LNCAP (cell line): ENCODE results near the gene RIPPLY1.

Experiments
- CTCF ChIP-seq: fragments of 450-650 bp; IDR thresholded peaks from 2 replicates; pipeline ENCODE4 v1.5.1; 2017; ENCODE audit warnings: mild to moderate bottlenecking

RIPPLY1 gene

GRCh38 chrX:106928227-106928626 lies 25.1 kb upstream of the RIPPLY1 start:
- no peak for TF ChIP-seq CTCF

GRCh38 chrX:106927700-106928099 lies 24.6 kb upstream of the RIPPLY1 start:
- TF ChIP-seq CTCF, result no peak

- TF ChIP-seq CTCF, result no peak
Observed at GRCh38 chrX:106927023-106927422, 23.9 kb upstream of the RIPPLY1 start.

GRCh38 chrX:106921637-106922036 lies 18.5 kb upstream of the RIPPLY1 start:
- no peak for TF ChIP-seq CTCF

- no peak for TF ChIP-seq CTCF
Observed at GRCh38 chrX:106919932-106920452, 16.9 kb upstream of the RIPPLY1 start, which contains the start of gene CLDN2. Gene CLDN2, plus strand, starts transcription at chrX:106920402. Its CDS starts 7,827 bp downstream, at chrX:106928229.

GRCh38 chrX:106917830-106918500 lies 14.8 kb upstream of the RIPPLY1 start:
- TF ChIP-seq CTCF, result no peak

- no peak for TF ChIP-seq CTCF
Observed at GRCh38 chrX:106912864-106913263, 9.7 kb upstream of the RIPPLY1 start.

- no peak for TF ChIP-seq CTCF
Observed at GRCh38 chrX:106906361-106906760, 3.2 kb upstream of the RIPPLY1 start.
